GM23338 (cell line): ENCODE measurements around the gene ASB3. TPM values are rescaled to one million over a fixed set of nuclear protein-coding genes. Genes with fewer than 3 reads are reported as not detected.

Source experiments
- ATAC-seq: fragments of 200-7000 bp; cut with Tn5 transposase; 3 replicates; pipeline ENCODE4 v1.9.1; 2020
- DNase-seq: peaks from one replicate; pipeline ENCODE4 v3.0.0-alpha.2; 2015; ENCODE audit warnings: low spot score
- H2AFZ ChIP-seq: fragments of 200-600 bp; sonication (generic); 2 replicates; pipeline ENCODE4 v1.8.0; 2016; ENCODE audit warnings: antibody characterized with exemption, mild to moderate bottlenecking, moderate library complexity
- H3F3A ChIP-seq: fragments of 200-600 bp; sonication (generic); replicated peaks from 2 replicates; pipeline ENCODE4 v1.8.0; 2017; ENCODE audit warnings: antibody characterized with exemption, mixed run types, low read depth
- H3K27ac ChIP-seq: fragments of 200-600 bp; sonication (generic); 2 replicates; pipeline ENCODE4 v1.6.1; 2016; ENCODE audit warnings: low read depth
- H3K27me3 ChIP-seq: fragments of 200-600 bp; sonication (generic); 2 replicates; pipeline ENCODE4 v1.8.0; 2016; ENCODE audit warnings: mild to moderate bottlenecking, mixed run types, moderate library complexity; ENCODE audit not compliant: insufficient read depth
- H3K36me3 ChIP-seq: fragments of 200-600 bp; sonication (generic); 2 replicates; pipeline ENCODE4 v1.8.0; 2016; ENCODE audit warnings: mild to moderate bottlenecking; ENCODE audit not compliant: insufficient read depth
- H3K4me1 ChIP-seq: fragments of 200-600 bp; sonication (generic); 2 replicates; pipeline ENCODE4 v1.8.0; 2016; ENCODE audit warnings: mild to moderate bottlenecking, moderate library complexity; ENCODE audit not compliant: insufficient read depth
- H3K4me2 ChIP-seq: fragments of 200-600 bp; sonication (generic); 2 replicates; pipeline ENCODE4 v1.7.1; 2017; ENCODE audit warnings: mixed run types
- H3K4me3 ChIP-seq: fragments of 200-600 bp; sonication (generic); 2 replicates; pipeline ENCODE4 v1.6.1; 2016; ENCODE audit warnings: mixed run types
- H3K79me2 ChIP-seq: fragments of 200-600 bp; sonication (generic); replicated peaks from 2 replicates; pipeline ENCODE4 v1.8.0; 2017; ENCODE audit warnings: mild to moderate bottlenecking; ENCODE audit not compliant: insufficient read depth
- H3K9me2 ChIP-seq: fragments of 200-600 bp; sonication (generic); 2 replicates; pipeline ENCODE4 v1.8.0; 2017; ENCODE audit not compliant: insufficient read depth
- H4K20me1 ChIP-seq: fragments of 200-600 bp; sonication (generic); replicated peaks from 2 replicates; pipeline ENCODE4 v1.8.0; 2017; ENCODE audit warnings: mild to moderate bottlenecking; ENCODE audit not compliant: insufficient read depth
- H3K27ac Mint-ChIP-seq: 2 replicates; pipeline ENCODE4 v1.8.0; 2020; ENCODE audit warnings: inconsistent platforms, mild to moderate bottlenecking, moderate library complexity, mixed read lengths
- H3K27me3 Mint-ChIP-seq: 3 replicates; pipeline ENCODE4 v1.8.0; 2022; ENCODE audit warnings: low read depth, mild to moderate bottlenecking, moderate library complexity, mixed read lengths, inconsistent platforms; ENCODE audit not compliant: insufficient read depth, poor library complexity
- H3K36me3 Mint-ChIP-seq: 3 replicates; pipeline ENCODE4 v1.8.0; 2021; ENCODE audit warnings: low read depth, mild to moderate bottlenecking, inconsistent platforms, moderate library complexity, mixed read lengths
- H3K4me1 Mint-ChIP-seq: 3 replicates; pipeline ENCODE4 v1.8.0; 2020; ENCODE audit warnings: mild to moderate bottlenecking, inconsistent platforms, mixed read lengths
- H3K4me3 Mint-ChIP-seq: 3 replicates; pipeline ENCODE4 v1.8.0; 2021; ENCODE audit warnings: moderate library complexity, mild to moderate bottlenecking, inconsistent platforms, mixed read lengths
- H3K9me3 Mint-ChIP-seq: 3 replicates; pipeline ENCODE4 v1.8.0; 2020; ENCODE audit warnings: moderate library complexity, mild to moderate bottlenecking, inconsistent platforms, mixed read lengths
- CREB1 ChIP-seq: fragments of 250-450 bp; sonication (Bioruptor Pico); IDR thresholded peaks from 2 replicates; pipeline ENCODE4 v1.5.0; 2020; ENCODE audit warnings: low read depth, mild to moderate bottlenecking, moderate library complexity
- EZH2 ChIP-seq: fragments of 200-600 bp; sonication (generic); IDR thresholded peaks from one replicate; pipeline ENCODE4 v1.8.0; 2017; ENCODE audit warnings: antibody characterized with exemption, mild to moderate bottlenecking, low read depth; ENCODE audit not compliant: unreplicated experiment
- EZH2phosphoT487 ChIP-seq: fragments of 200-600 bp; sonication (generic); IDR thresholded peaks from one replicate; pipeline ENCODE4 v1.8.1; 2018; ENCODE audit warnings: antibody characterized with exemption; ENCODE audit not compliant: unreplicated experiment
- JUNB ChIP-seq: IDR thresholded peaks from one replicate; pipeline ENCODE4 v1.6.1; 2016; ENCODE audit warnings: antibody characterized with exemption; ENCODE audit not compliant: unreplicated experiment
- NANOG ChIP-seq: IDR thresholded peaks from 2 replicates; pipeline ENCODE4 v1.6.1; 2016; ENCODE audit warnings: antibody characterized with exemption, borderline replicate concordance
- POLR2AphosphoS5 ChIP-seq: IDR thresholded peaks from 2 replicates; pipeline ENCODE4 v1.6.1; 2016; ENCODE audit warnings: antibody characterized with exemption, low read depth
- STAT1 ChIP-seq: IDR thresholded peaks from one replicate; pipeline ENCODE4 v1.6.1; 2016; ENCODE audit warnings: antibody characterized with exemption; ENCODE audit not compliant: unreplicated experiment
- ZNF114 ChIP-seq: fragments of 250-450 bp; sonication (Bioruptor Pico); IDR thresholded peaks from 2 replicates; pipeline ENCODE4 v1.5.0; 2020; ENCODE audit warnings: mild to moderate bottlenecking, moderate library complexity
- ZNF331 ChIP-seq: fragments of 250-450 bp; sonication (Bioruptor Pico); IDR thresholded peaks from 2 replicates; pipeline ENCODE4 v1.5.0; 2020; ENCODE audit warnings: low read depth, mild to moderate bottlenecking, moderate library complexity
- polyA plus RNA-seq: library from polyadenylated mRNA; unstranded; fragments of >200 nt; fragmentation: Nextera tagmentation; extraction: Ambion mirVana; gene quantifications from 2 replicates; pipeline ENCODE4 v1.2.1, GENCODE V29; 2016
- total RNA-seq: library from RNA; depleted of rRNA; stranded (reverse); fragments of >200 nt; shearing (Covaris generic); gene quantifications from 2 replicates; pipeline ENCODE4 v1.2.3, GENCODE V29; 2014
- TF ChIP-seq, protein P1 (sequence below): fragments of 250-450 bp; sonication (Bioruptor Pico); IDR thresholded peaks from 2 replicates; pipeline ENCODE4 v1.5.0; 2020; ENCODE audit warnings: mild to moderate bottlenecking, moderate library complexity
- TF ChIP-seq, protein P2 (sequence below), 2 experiments: fragments of 200-600 bp in 1 of 2; sonication (generic) in 1 of 2; conservative IDR thresholded peaks; 2 replicates each; pipeline versions ENCODE4 v1.5.1 to v1.6.1; 2016 to 2017; ENCODE audit warnings: antibody characterized with exemption in 2 of 2, low read depth in 2 of 2, mild to moderate bottlenecking in 2 of 2, moderate library complexity in 1 of 2
- TF ChIP-seq, protein P3 (sequence below): IDR thresholded peaks from 2 replicates; pipeline ENCODE4 v1.6.1; 2016; ENCODE audit warnings: antibody characterized with exemption
- TF ChIP-seq, protein P4 (sequence below): IDR thresholded peaks from one replicate; pipeline ENCODE4 v1.6.1; 2018; ENCODE audit warnings: antibody characterized with exemption; ENCODE audit not compliant: unreplicated experiment

Gene ASB3
- total and polyA plus RNA-seq, 2 experiments from 2014 or later: 22.4 to 30.5 TPM

DNA sequence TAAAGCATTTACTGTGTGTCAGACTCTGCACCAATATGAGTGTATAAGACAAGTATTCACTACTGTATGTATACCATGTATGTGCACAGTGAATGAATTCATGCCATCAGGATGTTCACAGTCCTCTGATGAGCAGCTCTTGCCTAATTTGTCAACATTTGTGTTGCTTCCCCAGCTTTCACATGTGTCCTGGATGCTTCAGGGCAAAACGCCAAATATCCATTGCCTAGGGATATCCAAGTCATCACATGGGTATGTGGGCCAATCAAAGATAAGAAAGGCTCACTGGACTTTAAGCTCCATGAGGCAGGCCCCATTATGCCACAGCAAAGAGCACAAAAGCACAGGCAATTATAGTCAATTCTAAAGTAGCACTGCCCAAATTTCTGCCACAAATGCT, 153.3 kb downstream of the ASB3 start (continued):
- no peak for TF ChIP-seq CREB1 (CRISPR knock-in tag)
- TF ChIP-seq STAT1: no peak
- no peak for TF ChIP-seq ZNF114 (CRISPR knock-in tag)
- no peak for TF ChIP-seq ZNF331 (CRISPR knock-in tag)

DNA sequence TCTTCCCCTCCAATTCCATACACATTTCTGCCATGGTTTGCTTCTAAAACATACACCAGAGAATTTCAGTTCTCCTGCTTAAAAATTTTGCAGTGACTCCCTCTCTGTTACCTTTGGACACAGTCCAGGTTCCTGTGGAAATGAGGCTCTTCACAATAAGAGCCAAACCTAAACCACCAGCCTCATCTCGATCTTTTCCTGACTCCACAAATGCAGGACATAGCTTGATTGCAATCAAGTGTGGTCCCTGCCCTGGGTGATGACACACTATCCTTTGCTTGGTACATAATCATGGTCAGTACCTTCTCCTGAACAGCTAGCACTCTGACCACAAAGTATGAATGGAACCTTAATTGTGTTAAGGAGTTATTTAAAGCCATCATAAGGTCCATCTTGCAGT, 154.0 kb downstream of the ASB3 start:
- Histone ChIP-seq H3K27me3 (no peaks in the 10 kb centered on the region), H3K4me1 (no peaks in the 10 kb centered on the region), H3K79me2 (no peaks in the 10 kb centered on the region), H4K20me1 (no peaks in the 10 kb centered on the region), H3K4me2 (no peak overlapping the region), H2AFZ (no peak overlapping the region), H3K27ac (no peak overlapping the region), H3K36me3 (no peaks in the 10 kb centered on the region), H3K4me3 (no peak overlapping the region), H3F3A (no peaks in the 10 kb centered on the region), H3K9me2 (0 out of 2 replicates have a peak, but pooled peaks cover 4% of the 10 kb centered on the region)
- no peak for DNase-seq
- H3K27me3 Mint-ChIP-seq: peaks cover 2% of the 10 kb centered on the region
- H3K27ac Mint-ChIP-seq: no peak overlapping the region
- no peaks in the 10 kb centered on the region for H3K36me3 Mint-ChIP-seq
- peaks cover 7% of the 10 kb centered on the region; the same call in 2 of the 3 replicates for H3K4me1 Mint-ChIP-seq
- ATAC-seq: no peak
- TF ChIP-seq JUNB (no peak), EZH2phosphoT487 (no peak), STAT1 (no peak), CREB1 (CRISPR knock-in tag) (no peak), POLR2AphosphoS5 (no peak), NANOG (no peak), ZNF114 (CRISPR knock-in tag) (no peak), EZH2 (no peak), ZNF331 (CRISPR knock-in tag) (no peak)
- TF ChIP-seq, protein P1, sequence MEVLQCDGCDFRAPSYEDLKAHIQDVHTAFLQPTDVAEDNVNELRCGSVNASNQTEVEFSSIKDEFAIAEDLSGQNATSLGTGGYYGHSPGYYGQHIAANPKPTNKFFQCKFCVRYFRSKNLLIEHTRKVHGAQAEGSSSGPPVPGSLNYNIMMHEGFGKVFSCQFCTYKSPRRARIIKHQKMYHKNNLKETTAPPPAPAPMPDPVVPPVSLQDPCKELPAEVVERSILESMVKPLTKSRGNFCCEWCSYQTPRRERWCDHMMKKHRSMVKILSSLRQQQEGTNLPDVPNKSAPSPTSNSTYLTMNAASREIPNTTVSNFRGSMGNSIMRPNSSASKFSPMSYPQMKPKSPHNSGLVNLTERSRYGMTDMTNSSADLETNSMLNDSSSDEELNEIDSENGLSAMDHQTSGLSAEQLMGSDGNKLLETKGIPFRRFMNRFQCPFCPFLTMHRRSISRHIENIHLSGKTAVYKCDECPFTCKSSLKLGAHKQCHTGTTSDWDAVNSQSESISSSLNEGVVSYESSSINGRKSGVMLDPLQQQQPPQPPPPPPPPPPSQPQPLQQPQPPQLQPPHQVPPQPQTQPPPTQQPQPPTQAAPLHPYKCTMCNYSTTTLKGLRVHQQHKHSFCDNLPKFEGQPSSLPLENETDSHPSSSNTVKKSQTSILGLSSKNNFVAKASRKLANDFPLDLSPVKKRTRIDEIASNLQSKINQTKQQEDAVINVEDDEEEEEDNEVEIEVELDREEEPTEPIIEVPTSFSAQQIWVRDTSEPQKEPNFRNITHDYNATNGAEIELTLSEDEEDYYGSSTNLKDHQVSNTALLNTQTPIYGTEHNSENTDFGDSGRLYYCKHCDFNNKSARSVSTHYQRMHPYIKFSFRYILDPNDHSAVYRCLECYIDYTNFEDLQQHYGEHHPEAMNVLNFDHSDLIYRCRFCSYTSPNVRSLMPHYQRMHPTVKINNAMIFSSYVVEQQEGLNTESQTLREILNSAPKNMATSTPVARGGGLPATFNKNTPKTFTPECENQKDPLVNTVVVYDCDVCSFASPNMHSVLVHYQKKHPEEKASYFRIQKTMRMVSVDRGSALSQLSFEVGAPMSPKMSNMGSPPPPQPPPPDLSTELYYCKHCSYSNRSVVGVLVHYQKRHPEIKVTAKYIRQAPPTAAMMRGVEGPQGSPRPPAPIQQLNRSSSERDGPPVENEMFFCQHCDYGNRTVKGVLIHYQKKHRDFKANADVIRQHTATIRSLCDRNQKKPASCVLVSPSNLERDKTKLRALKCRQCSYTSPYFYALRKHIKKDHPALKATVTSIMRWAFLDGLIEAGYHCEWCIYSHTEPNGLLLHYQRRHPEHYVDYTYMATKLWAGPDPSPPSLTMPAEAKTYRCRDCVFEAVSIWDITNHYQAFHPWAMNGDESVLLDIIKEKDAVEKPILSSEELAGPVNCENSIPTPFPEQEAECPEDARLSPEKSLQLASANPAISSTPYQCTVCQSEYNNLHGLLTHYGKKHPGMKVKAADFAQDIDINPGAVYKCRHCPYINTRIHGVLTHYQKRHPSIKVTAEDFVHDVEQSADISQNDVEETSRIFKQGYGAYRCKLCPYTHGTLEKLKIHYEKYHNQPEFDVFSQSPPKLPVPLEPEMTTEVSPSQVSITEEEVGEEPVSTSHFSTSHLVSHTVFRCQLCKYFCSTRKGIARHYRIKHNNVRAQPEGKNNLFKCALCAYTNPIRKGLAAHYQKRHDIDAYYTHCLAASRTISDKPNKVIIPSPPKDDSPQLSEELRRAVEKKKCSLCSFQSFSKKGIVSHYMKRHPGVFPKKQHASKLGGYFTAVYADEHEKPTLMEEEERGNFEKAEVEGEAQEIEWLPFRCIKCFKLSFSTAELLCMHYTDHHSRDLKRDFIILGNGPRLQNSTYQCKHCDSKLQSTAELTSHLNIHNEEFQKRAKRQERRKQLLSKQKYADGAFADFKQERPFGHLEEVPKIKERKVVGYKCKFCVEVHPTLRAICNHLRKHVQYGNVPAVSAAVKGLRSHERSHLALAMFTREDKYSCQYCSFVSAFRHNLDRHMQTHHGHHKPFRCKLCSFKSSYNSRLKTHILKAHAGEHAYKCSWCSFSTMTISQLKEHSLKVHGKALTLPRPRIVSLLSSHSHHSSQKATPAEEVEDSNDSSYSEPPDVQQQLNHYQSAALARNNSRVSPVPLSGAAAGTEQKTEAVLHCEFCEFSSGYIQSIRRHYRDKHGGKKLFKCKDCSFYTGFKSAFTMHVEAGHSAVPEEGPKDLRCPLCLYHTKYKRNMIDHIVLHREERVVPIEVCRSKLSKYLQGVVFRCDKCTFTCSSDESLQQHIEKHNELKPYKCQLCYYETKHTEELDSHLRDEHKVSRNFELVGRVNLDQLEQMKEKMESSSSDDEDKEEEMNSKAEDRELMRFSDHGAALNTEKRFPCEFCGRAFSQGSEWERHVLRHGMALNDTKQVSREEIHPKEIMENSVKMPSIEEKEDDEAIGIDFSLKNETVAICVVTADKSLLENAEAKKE: no peak
- TF ChIP-seq, protein P2, sequence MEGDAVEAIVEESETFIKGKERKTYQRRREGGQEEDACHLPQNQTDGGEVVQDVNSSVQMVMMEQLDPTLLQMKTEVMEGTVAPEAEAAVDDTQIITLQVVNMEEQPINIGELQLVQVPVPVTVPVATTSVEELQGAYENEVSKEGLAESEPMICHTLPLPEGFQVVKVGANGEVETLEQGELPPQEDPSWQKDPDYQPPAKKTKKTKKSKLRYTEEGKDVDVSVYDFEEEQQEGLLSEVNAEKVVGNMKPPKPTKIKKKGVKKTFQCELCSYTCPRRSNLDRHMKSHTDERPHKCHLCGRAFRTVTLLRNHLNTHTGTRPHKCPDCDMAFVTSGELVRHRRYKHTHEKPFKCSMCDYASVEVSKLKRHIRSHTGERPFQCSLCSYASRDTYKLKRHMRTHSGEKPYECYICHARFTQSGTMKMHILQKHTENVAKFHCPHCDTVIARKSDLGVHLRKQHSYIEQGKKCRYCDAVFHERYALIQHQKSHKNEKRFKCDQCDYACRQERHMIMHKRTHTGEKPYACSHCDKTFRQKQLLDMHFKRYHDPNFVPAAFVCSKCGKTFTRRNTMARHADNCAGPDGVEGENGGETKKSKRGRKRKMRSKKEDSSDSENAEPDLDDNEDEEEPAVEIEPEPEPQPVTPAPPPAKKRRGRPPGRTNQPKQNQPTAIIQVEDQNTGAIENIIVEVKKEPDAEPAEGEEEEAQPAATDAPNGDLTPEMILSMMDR (conservative IDR thresholded peaks at IDR 0.05; ENCODE audit: low read depth in 2 of 2): no peak
- TF ChIP-seq, protein P3, sequence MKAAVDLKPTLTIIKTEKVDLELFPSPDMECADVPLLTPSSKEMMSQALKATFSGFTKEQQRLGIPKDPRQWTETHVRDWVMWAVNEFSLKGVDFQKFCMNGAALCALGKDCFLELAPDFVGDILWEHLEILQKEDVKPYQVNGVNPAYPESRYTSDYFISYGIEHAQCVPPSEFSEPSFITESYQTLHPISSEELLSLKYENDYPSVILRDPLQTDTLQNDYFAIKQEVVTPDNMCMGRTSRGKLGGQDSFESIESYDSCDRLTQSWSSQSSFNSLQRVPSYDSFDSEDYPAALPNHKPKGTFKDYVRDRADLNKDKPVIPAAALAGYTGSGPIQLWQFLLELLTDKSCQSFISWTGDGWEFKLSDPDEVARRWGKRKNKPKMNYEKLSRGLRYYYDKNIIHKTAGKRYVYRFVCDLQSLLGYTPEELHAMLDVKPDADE: no peak
- TF ChIP-seq, protein P4, sequence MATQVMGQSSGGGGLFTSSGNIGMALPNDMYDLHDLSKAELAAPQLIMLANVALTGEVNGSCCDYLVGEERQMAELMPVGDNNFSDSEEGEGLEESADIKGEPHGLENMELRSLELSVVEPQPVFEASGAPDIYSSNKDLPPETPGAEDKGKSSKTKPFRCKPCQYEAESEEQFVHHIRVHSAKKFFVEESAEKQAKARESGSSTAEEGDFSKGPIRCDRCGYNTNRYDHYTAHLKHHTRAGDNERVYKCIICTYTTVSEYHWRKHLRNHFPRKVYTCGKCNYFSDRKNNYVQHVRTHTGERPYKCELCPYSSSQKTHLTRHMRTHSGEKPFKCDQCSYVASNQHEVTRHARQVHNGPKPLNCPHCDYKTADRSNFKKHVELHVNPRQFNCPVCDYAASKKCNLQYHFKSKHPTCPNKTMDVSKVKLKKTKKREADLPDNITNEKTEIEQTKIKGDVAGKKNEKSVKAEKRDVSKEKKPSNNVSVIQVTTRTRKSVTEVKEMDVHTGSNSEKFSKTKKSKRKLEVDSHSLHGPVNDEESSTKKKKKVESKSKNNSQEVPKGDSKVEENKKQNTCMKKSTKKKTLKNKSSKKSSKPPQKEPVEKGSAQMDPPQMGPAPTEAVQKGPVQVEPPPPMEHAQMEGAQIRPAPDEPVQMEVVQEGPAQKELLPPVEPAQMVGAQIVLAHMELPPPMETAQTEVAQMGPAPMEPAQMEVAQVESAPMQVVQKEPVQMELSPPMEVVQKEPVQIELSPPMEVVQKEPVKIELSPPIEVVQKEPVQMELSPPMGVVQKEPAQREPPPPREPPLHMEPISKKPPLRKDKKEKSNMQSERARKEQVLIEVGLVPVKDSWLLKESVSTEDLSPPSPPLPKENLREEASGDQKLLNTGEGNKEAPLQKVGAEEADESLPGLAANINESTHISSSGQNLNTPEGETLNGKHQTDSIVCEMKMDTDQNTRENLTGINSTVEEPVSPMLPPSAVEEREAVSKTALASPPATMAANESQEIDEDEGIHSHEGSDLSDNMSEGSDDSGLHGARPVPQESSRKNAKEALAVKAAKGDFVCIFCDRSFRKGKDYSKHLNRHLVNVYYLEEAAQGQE: no peak
- H3K4me3 Mint-ChIP-seq: no peak overlapping the region
- H3K9me3 Mint-ChIP-seq: no peaks in the 10 kb centered on the region
